Esophagus muscularis mucosa (tissue), 4 donors: ENCODE measurements around the gene MYO16. TPM values are rescaled to one million over a fixed set of nuclear protein-coding genes. Genes with fewer than 3 reads are reported as not detected.

ENCODE experiments used
- DNase-seq: peaks from one replicate; pipeline ENCODE4 v3.0.0-alpha.2; 2017; ENCODE audit errors: extremely low spot score
- H3K27ac ChIP-seq, 4 donors: fragments of 200-600 bp; sonication (generic); replicated peaks in 1 of 4; 1 replicate in 3 of 4; 2 replicates in 1 of 4; pipeline ENCODE4 v1.5.1; 2016 to 2019; ENCODE audit warnings: mild to moderate bottlenecking in 1 of 4
- H3K27me3 ChIP-seq, 4 donors: fragments of 200-600 bp; sonication (generic); one replicate each; pipeline versions ENCODE4 v1.5.1 to v1.6.0; 2016 to 2019
- H3K36me3 ChIP-seq, 4 donors: fragments of 200-600 bp; sonication (generic); one replicate each; pipeline ENCODE4 v1.5.1; 2016 to 2019
- H3K4me1 ChIP-seq, 4 donors: fragments of 200-600 bp; sonication (generic); one replicate each; pipeline ENCODE4 v1.5.1; 2016 to 2019
- H3K4me3 ChIP-seq, 4 donors: fragments of 200-600 bp; sonication (generic); 1 replicate in 2 of 4; 2 replicates in 2 of 4; pipeline ENCODE4 v1.5.1; 2016 to 2019; ENCODE audit warnings: mild to moderate bottlenecking in 4 of 4, moderate library complexity in 1 of 4
- H3K9me3 ChIP-seq, 4 donors: fragments of 200-600 bp; sonication (generic); 1 replicate in 3 of 4; 2 replicates in 1 of 4; pipeline ENCODE4 v1.5.1; 2016 to 2019
- EP300 ChIP-seq: sonication (generic); formaldehyde crosslinking; IDR thresholded peaks from one replicate; pipeline ENCODE4 v1.6.1; 2017; ENCODE audit warnings: antibody characterized with exemption
- POLR2A ChIP-seq: fragments of 450-650 bp; IDR thresholded peaks from one replicate; pipeline ENCODE4 v1.6.1; 2017; ENCODE audit warnings: antibody characterized with exemption, moderate library complexity, mild to moderate bottlenecking, low read depth
- POLR2AphosphoS5 ChIP-seq, 2 donors: sonication (generic); formaldehyde crosslinking; IDR thresholded peaks; one replicate each; pipeline ENCODE4 v1.6.1; 2017; ENCODE audit warnings: antibody characterized with exemption in 2 of 2
- WGBS: methylation state at CpG from one replicate; pipeline ENCODE4 v1.1.5; 2018; 5-methylcytosine and 5-hydroxymethylcytosine counted together
- intact Hi-C: fragments of 100-400 bp; cut with DNase I; formaldehyde crosslinking; loops from one replicate; pipeline ENCODE4 v1.15.1; 2023
- total RNA-seq, 4 donors: library from RNA; depleted of rRNA; stranded (reverse); fragments of >200 nt; gene quantifications; one replicate each; pipeline versions ENCODE4 v1.1.0 to v1.2.1, GENCODE V29; 2016
- TF ChIP-seq, protein P1 (sequence below), 3 experiments: fragments of 200-600 bp in 2 of 3; fragments of 450-650 bp in 1 of 3; sonication (generic) in 2 of 3; IDR thresholded peaks; one replicate each; pipeline ENCODE4 v1.5.1; 2017 to 2019; ENCODE audit warnings: antibody characterized with exemption in 3 of 3, mild to moderate bottlenecking in 2 of 3, moderate library complexity in 1 of 3

Gene MYO16
- total RNA-seq, 4 donors from 2014 or later, result 1.2 to 3.7 (median 1.8) TPM

GRCh38 chr13:108618233-108618632, 11.2 kb upstream of the MYO16 start:
- H3K9me3 ChIP-seq, result no peaks in the 10 kb centered on the region
- no peaks in the 10 kb centered on the region for H3K4me1 ChIP-seq
- no peak overlapping the region for H3K27ac ChIP-seq
- DNase-seq, result no peak
- 79% methylated on average over 1 of the region's 1 CpG for WGBS
- intact Hi-C loops, result no loop called here
- TF ChIP-seq, protein P1, sequence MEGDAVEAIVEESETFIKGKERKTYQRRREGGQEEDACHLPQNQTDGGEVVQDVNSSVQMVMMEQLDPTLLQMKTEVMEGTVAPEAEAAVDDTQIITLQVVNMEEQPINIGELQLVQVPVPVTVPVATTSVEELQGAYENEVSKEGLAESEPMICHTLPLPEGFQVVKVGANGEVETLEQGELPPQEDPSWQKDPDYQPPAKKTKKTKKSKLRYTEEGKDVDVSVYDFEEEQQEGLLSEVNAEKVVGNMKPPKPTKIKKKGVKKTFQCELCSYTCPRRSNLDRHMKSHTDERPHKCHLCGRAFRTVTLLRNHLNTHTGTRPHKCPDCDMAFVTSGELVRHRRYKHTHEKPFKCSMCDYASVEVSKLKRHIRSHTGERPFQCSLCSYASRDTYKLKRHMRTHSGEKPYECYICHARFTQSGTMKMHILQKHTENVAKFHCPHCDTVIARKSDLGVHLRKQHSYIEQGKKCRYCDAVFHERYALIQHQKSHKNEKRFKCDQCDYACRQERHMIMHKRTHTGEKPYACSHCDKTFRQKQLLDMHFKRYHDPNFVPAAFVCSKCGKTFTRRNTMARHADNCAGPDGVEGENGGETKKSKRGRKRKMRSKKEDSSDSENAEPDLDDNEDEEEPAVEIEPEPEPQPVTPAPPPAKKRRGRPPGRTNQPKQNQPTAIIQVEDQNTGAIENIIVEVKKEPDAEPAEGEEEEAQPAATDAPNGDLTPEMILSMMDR (IDR thresholded peaks at IDR 0.05), result no peak
- no peak for TF ChIP-seq POLR2AphosphoS5 (IDR thresholded peaks at IDR 0.05)
- no peak for TF ChIP-seq EP300
- TF ChIP-seq POLR2A, result no peak
- H3K36me3 ChIP-seq, result no peaks in the 10 kb centered on the region
- H3K4me3 ChIP-seq, result no peak overlapping the region
- no peaks in the 10 kb centered on the region for H3K27me3 ChIP-seq

GRCh38 chr13:108621462-108621861, 7.9 kb upstream of the MYO16 start:
- H3K27me3 ChIP-seq, result no peaks in the 10 kb centered on the region
- H3K4me1 ChIP-seq, result no peaks in the 10 kb centered on the region
- H3K36me3 ChIP-seq, result no peaks in the 10 kb centered on the region
- TF ChIP-seq POLR2A (no peak), EP300 (no peak), POLR2AphosphoS5 (IDR thresholded peaks at IDR 0.05) (no peak)
- TF ChIP-seq, protein P1 (IDR thresholded peaks at IDR 0.05), result no peak
- 74% methylated on average over 7 of the region's 7 CpGs for WGBS
- no peak overlapping the region for H3K27ac ChIP-seq
- no peak for DNase-seq
- H3K4me3 ChIP-seq, result no peak overlapping the region
- intact Hi-C loops, result no loop called here
- peaks cover 0 to 8% (median 0%) of the 10 kb centered on the region in 4 donors for H3K9me3 ChIP-seq

DNA sequence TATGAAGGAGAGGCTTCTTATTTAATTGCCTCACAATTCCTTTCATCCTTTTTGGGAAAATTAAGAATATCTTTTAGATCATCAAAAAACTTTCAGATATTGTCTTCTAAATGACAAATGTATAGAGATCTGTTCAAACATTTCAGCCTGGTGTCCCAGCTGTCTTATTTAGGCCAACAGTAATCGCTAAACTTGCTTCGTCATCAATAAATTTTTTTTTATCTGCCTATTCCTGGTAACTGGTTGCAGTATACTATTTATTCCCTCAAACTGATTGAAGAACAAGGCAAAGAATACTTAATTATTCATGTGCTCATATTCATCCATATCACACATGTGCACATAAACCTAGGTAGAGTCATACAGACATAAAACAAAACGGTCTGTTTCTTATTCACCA, 5.3 kb upstream of the MYO16 start:
- DNase-seq, result no peak
- Histone ChIP-seq H3K27me3 (no peaks in the 10 kb centered on the region), H3K36me3 (no peaks in the 10 kb centered on the region), H3K4me3 (no peak overlapping the region), H3K4me1 (no peaks in the 10 kb centered on the region), H3K9me3 (peaks cover 0 to 8% (median 0%) of the 10 kb centered on the region in 4 donors), H3K27ac (no peak overlapping the region)
- TF ChIP-seq POLR2AphosphoS5 (IDR thresholded peaks at IDR 0.05) (no peak), EP300 (no peak), POLR2A (no peak)
- TF ChIP-seq, protein P1 (IDR thresholded peaks at IDR 0.05), result no peak
- 95% methylated on average over 3 of the region's 3 CpGs for WGBS
- intact Hi-C loops, result no loop called here

GRCh38 chr13:108624979-108625378, 4.4 kb upstream of the MYO16 start:
- H3K4me1 ChIP-seq, result no peaks in the 10 kb centered on the region
- H3K4me3 ChIP-seq, result no peak overlapping the region
- H3K36me3 ChIP-seq, result no peaks in the 10 kb centered on the region
- intact Hi-C loops, result no loop called here
- H3K9me3 ChIP-seq, result peaks cover 0 to 8% (median 0%) of the 10 kb centered on the region in 4 donors
- DNase-seq, result no peak
- H3K27ac ChIP-seq, result no peak overlapping the region
- H3K27me3 ChIP-seq, result peaks cover 0 to 4% (median 0%) of the 10 kb centered on the region in 4 donors
- TF ChIP-seq POLR2AphosphoS5 (IDR thresholded peaks at IDR 0.05) (no peak), EP300 (no peak), POLR2A (no peak)
- TF ChIP-seq, protein P1 (IDR thresholded peaks at IDR 0.05), result no peak
- 61% methylated on average over 4 of the region's 4 CpGs for WGBS

DNA sequence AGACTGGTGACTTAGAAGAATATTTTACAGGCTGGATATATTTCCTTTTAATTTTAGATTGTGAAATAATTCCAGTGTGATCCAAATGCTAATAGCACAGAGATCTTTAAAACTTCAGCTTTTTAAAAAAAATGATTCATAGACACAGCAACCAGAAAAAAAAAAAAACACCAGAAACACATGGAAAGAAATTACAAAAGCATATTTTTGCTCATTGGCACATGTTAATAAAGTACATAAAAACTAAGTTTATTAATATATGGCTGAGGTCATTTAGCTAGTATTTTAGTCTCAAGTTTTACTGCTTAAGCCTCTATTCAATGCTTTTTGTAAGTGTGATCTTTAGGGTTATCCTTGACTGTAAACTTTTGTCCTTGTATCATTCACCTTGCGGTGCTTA, 577 bp downstream of the MYO16 start:
- Histone ChIP-seq H3K27me3 (peaks cover 0 to 4% (median 0%) of the 10 kb centered on the region in 4 donors), H3K4me1 (no peaks in the 10 kb centered on the region), H3K36me3 (no peaks in the 10 kb centered on the region), H3K9me3 (peaks cover 0 to 5% (median 0%) of the 10 kb centered on the region in 4 donors), H3K27ac (no peak overlapping the region), H3K4me3 (no peak overlapping the region)
- 89% methylated on average over 1 of the region's 1 CpG for WGBS
- intact Hi-C loops, result no loop called here
- TF ChIP-seq POLR2AphosphoS5 (IDR thresholded peaks at IDR 0.05) (no peak), EP300 (no peak), POLR2A (no peak)
- TF ChIP-seq, protein P1 (IDR thresholded peaks at IDR 0.05), result no peak
- no peak for DNase-seq
